ENCODE data around the gene RALGPS1.

DNA sequence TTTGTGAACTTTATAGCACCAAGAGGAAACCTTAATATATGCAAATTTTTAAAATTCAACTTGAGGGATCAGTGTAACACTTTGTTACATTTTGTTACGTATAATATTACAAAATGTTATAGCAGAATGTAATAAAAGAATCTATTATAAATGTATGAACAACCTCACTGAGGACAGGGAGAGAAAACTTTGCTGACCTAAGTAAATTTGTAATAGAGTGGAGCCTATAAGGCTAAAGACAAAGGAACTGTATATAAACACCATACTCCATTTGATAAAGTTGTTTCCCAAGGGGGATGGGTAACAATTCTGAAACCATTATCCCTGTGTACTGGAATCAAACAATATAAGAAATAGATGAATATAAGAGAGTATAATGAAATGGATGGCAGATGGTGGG, 130.6 kb downstream of the RALGPS1 start:
- TF ChIP-seq, protein P1, sequence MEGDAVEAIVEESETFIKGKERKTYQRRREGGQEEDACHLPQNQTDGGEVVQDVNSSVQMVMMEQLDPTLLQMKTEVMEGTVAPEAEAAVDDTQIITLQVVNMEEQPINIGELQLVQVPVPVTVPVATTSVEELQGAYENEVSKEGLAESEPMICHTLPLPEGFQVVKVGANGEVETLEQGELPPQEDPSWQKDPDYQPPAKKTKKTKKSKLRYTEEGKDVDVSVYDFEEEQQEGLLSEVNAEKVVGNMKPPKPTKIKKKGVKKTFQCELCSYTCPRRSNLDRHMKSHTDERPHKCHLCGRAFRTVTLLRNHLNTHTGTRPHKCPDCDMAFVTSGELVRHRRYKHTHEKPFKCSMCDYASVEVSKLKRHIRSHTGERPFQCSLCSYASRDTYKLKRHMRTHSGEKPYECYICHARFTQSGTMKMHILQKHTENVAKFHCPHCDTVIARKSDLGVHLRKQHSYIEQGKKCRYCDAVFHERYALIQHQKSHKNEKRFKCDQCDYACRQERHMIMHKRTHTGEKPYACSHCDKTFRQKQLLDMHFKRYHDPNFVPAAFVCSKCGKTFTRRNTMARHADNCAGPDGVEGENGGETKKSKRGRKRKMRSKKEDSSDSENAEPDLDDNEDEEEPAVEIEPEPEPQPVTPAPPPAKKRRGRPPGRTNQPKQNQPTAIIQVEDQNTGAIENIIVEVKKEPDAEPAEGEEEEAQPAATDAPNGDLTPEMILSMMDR (IDR thresholded peaks at IDR 0.05): no peak
- TF ChIP-seq POLR2A (IDR thresholded peaks at IDR 0.05) (no peak), POLR2AphosphoS5 (IDR thresholded peaks at IDR 0.05; ENCODE audit: insufficient read depth in 1 of 2, low read depth in 1 of 2) (no peak)

All from vagina (tissue), 2 donors.